IPS DF 19.7 (cell line): ENCODE results near the gene PROX1.

Experiments
- DNase-seq: peaks from one replicate; pipeline ENCODE4 v3.0.0-alpha.2; 2013; ENCODE audit warnings: low read depth, low spot score

The PROX1 gene

GRCh38 chr1:214022810-214023425 lies 35.1 kb downstream of the PROX1 start:
- DNase-seq = no peak

- peak; percentile 60 for DNase-seq
Observed at GRCh38 chr1:214026985-214027384, 39.2 kb downstream of the PROX1 start.

- DNase-seq = no peak
Observed at GRCh38 chr1:214027498-214027897, 39.7 kb downstream of the PROX1 start.

GRCh38 chr1:214028095-214028494 lies 40.3 kb downstream of the PROX1 start:
- no peak for DNase-seq

DNA sequence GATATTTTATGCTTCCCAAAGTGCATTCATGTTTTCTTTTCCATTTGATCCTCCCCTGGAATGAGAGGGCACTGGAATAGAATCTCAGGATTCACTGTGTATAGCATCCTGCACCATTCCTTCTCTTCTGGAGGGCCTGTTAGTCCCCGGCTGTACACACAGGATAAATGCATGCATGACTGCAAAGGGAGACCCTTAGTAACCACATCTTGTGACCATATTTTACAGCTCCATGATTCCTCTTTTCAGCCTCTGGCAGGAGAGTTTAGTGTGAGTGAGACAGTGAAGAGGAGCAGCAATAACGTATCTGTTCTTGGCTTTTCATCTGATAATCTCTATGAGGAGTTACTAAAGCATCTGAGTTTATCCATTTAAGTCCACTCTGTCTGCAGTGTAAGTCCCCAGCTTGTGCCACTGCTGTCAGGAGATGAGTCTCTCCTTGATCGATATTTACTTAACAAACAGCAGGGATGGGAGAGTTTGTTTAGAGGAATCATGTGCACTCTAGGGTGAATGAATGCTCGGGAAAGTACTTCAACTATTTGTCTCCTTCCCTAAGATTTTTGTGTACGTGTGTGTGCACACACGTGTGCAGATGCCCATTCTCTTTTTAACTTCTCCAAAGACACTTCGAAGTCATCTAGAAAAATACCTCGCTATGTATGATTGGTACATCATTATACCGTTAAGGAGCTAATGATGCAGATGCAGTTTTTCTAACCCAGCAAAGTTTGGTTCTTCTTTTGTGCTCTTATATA lies 41.1 kb downstream of the PROX1 start:
- DNase-seq = no peak

DNA sequence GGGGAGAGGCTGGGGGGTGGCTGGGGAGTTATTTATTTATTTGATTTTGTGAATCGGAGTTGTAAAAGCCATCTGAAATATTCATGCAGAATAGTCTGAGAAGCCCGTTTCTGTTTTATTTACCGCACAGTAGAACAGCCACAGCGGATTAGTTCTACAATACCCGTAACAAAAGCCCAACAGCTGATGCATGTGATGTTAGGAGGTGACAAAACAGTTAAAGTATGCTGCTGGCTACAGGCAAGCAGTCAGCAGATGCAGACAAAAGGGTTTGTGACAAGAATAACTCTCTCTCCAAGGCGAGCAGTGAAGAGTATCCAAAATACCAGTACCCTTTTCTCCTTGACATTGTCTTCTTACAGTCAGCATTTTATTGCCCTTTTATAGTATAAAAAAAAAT lies 42.0 kb downstream of the PROX1 start:
- peak; percentile 15 for DNase-seq

- DNase-seq = peak; percentile 5
Observed at GRCh38 chr1:214031267-214031650, 43.5 kb downstream of the PROX1 start.

- no peak for DNase-seq
Observed at GRCh38 chr1:214037468-214037867, 49.7 kb downstream of the PROX1 start.

DNA sequence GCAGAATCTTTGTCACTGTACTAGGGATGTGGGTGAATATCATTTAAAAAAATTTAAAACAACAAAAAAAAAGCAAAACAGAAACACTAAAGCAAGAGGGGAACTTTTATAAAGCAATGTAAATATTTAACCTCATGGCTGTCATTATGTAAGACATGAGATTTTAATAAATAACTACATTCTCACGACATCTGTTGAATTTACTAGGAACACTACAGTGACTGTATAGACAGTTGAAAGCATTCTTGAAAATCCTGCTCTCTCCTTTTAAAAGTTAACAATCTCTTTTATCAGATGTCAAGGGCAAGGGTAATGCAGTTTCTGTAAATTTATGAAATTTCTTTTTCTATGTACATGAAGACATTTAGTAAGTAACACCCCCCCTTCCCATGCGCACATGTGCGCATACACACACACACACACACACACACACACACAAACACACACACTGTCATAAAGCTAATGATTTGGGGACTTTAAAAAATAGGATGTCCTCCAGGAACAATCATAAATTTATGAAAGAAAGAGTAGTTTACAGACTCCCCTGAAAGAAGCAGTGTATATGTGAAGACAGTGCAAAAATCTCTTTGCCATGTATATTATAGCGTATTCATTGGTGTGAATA lies 51.7 kb downstream of the PROX1 start:
- no peak for DNase-seq

- no peak for DNase-seq
Observed at GRCh38 chr1:214043167-214043566, 55.4 kb downstream of the PROX1 start.

- DNase-seq = no peak
Observed at GRCh38 chr1:214044438-214045214, 56.9 kb downstream of the PROX1 start.

- no peak for DNase-seq
Observed at GRCh38 chr1:214050513-214051401, 63.0 kb downstream of the PROX1 start.

DNA sequence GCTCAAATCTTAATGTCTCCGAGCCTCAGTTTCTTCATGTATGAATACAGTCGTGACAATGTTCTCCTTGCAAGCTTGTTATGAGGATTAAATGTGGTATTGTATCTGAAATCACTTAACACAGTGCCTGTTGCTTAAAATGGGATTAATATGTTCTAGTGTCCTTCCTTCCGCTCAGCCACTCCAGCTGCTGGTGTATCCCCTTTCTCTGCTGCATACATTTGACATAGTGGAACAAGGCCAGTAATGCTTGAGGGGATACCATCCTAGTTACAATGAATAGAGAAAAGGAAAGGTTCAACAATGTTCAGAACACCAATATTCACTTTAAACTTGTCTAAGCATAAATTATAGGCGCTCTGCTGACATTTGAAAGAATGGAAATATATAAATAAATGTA lies 64.0 kb downstream of the PROX1 start:
- DNase-seq = no peak

- DNase-seq = no peak
Observed at GRCh38 chr1:214058076-214058475, 70.3 kb downstream of the PROX1 start.

- no peak for DNase-seq
Observed at GRCh38 chr1:214066190-214066589, 78.4 kb downstream of the PROX1 start.

GRCh38 chr1:214066936-214067335 lies 79.2 kb downstream of the PROX1 start:
- no peak for DNase-seq

- DNase-seq = no peak
Observed at GRCh38 chr1:214067397-214067796, 79.6 kb downstream of the PROX1 start.

DNA sequence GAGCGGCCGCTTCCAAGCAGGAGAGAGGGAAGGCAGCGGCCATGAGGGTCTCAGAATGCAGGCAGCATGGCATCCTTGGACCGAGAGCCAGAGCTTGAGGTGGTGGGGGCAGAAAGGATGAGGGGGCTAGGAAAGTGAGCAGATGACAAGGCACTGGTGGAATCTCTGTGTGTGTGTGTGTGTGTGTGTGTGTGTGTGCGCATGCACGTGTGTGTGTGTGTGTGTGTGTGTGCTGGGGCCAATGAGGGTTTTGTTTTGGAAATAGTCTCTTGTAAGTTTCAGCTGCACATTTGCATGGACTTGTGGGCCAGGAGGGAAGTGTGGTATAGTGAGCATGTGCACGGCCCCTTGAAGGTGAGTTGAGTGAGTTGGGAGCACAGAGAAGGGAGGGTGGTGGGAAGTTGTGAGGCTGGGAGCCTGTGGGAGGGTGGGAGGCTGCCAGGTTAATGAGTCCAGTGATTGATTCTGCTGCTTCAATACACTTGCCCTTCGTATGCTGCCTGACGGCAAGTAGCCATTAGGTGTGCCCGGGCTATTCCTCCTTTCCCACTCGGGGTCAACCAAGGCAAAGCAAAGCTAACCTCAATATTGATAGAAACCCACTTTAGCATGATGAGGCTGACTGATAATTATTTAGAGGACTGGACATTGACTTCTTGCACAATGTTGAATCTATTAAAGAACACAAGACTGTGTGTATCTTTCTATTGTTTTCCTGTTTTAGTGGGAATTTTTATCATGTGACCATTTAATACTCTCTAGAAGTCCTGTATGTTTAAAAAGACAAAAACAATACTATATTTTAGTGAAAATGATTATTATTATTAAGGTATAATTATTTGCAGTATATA lies 80.3 kb downstream of the PROX1 start:
- no peak for DNase-seq

GRCh38 chr1:214068979-214069378 lies 81.2 kb downstream of the PROX1 start:
- no peak for DNase-seq

DNA sequence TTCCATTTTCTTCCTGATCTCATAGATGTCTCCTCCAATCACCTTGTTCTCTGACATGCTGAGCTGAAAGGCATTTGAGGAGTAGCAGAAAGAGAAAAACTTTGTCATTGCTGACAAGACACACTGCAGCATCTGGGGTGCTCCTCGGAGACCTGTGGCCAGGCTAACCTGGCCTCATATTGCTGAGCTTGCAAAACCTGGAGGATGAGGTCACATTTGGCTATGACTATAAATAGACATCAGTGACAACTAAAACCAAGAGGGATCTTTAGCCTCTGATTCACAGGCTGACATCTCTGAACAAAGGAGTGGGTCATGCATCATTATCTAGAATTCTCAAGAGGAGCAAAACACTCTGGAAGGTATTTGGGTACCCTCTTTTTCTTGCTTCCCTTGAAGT lies 83.7 kb downstream of the PROX1 start:
- no peak for DNase-seq
